Measurements from ENCODE around the gene PDE8B. TPM values are rescaled to one million over a fixed set of nuclear protein-coding genes. Genes with fewer than 3 reads are reported as not detected.

The PDE8B gene
- total RNA-seq, 1 experiment from 2014 or later: 0.86 TPM

- peaks cover 6% of the 10 kb centered on the region; the same call in 1 of the 2 replicates for H3K4me1 ChIP-seq
- no peaks in the 10 kb centered on the region for H3K9me3 ChIP-seq
- no peak overlapping the region for H3K4me3 ChIP-seq (ENCODE audit: low read depth, low read length)
- no peaks in the 10 kb centered on the region for H3K27me3 Mint-ChIP-seq (ENCODE audit: insufficient read depth, unreplicated experiment)
- CTCF ChIA-PET: no interaction called here
- BruUV-seq (replicated peaks): no TSS peak
- DNase-seq: no peak
- TF ChIP-seq CTCF (IDR thresholded peaks at IDR 0.05; ENCODE audit: insufficient read depth in 1 of 2, low read depth in 1 of 2, low read length in 1 of 2, severe bottlenecking in 1 of 2, unreplicated experiment in 1 of 2): no peak
- H3K4me3 Mint-ChIP-seq (ENCODE audit: unreplicated experiment): no peak overlapping the region
- H3K27me3 ChIP-seq (replicated peaks; ENCODE audit: control insufficient read depth, insufficient read depth, low read length): no peaks in the 10 kb centered on the region
- no peak overlapping the region for H3K27ac Mint-ChIP-seq (ENCODE audit: unreplicated experiment)
- intact Hi-C loops (cut with micrococcal nuclease; ENCODE audit: unreplicated experiment): no loop called here
- POLR2A ChIA-PET: no interaction called here
- H3K4me1 Mint-ChIP-seq (ENCODE audit: low read depth, unreplicated experiment): peaks cover 6% of the 10 kb centered on the region
- no peaks in the 10 kb centered on the region for H3K36me3 Mint-ChIP-seq (ENCODE audit: insufficient read depth, unreplicated experiment)
- no peaks in the 10 kb centered on the region for H3K36me3 ChIP-seq (ENCODE audit: control insufficient read depth, insufficient read depth, low read length)
- no peaks in the 10 kb centered on the region for H3K9me3 Mint-ChIP-seq (ENCODE audit: unreplicated experiment)
These were observed 85.4 kb downstream of the PDE8B start for GRCh38 chr5:77295863-77296378.

DNA sequence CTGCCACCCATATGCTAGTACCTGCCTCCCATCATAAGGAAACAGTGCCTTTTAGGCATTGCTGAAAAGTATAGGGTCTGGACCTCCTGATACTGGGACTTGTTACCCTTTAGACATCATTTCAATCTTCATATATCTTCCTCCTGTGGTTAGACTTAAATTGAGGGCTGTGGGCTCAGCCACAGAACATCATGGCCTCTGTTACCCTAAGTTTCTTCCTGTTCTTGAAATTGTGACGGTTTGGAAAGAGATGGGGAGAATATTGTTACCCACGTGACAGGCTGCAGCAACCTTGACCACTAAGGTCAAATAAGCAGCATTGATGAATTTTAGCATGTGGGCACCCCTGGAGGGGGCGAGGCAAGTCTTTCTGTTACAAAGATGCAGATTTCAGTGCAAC lies 87.7 kb downstream of the PDE8B start:
- BruUV-seq (replicated peaks): no TSS peak
- Mint-ChIP-seq H3K4me1 (ENCODE audit: low read depth, unreplicated experiment) (peaks cover 11% of the 10 kb centered on the region), H3K4me3 (ENCODE audit: unreplicated experiment) (no peak overlapping the region), H3K27ac (ENCODE audit: unreplicated experiment) (no peak overlapping the region), H3K36me3 (ENCODE audit: insufficient read depth, unreplicated experiment) (no peaks in the 10 kb centered on the region), H3K9me3 (ENCODE audit: unreplicated experiment) (no peaks in the 10 kb centered on the region), H3K27me3 (ENCODE audit: insufficient read depth, unreplicated experiment) (no peaks in the 10 kb centered on the region)
- no peak for DNase-seq
- Histone ChIP-seq H3K9me3 (no peaks in the 10 kb centered on the region), H3K36me3 (ENCODE audit: control insufficient read depth, insufficient read depth, low read length) (no peaks in the 10 kb centered on the region), H3K4me3 (ENCODE audit: low read depth, low read length) (no peak overlapping the region), H3K4me1 (peaks cover 6% of the 10 kb centered on the region; the same call in 1 of the 2 replicates), H3K27me3 (replicated peaks; ENCODE audit: control insufficient read depth, insufficient read depth, low read length) (no peaks in the 10 kb centered on the region)
- TF ChIP-seq CTCF (IDR thresholded peaks at IDR 0.05; ENCODE audit: insufficient read depth in 1 of 2, low read depth in 1 of 2, low read length in 1 of 2, severe bottlenecking in 1 of 2, unreplicated experiment in 1 of 2): no peak
- CTCF ChIA-PET: no interaction called here
- POLR2A ChIA-PET: no interaction called here
- intact Hi-C loops (cut with micrococcal nuclease; ENCODE audit: unreplicated experiment): no loop called here

DNA sequence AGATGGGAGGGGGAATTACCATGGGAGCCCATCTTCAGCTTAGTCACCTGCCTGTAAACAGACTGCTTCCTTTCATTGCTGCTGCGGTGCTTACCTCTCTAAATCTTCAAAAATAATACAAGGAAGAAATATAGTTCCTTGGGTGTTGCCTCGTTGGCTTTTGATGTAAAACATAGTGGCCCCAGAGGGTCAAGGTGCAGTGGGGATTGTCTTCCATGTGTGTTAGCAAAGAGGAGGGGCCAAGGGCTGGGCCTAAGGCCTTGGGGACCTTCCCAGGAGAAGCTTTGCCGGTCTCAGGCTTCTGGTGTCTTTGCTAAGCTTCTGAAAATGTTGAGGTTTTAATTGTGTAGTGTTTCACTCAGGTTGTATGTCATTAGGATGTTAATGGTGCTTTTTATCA lies 90.0 kb downstream of the PDE8B start:
- no peak for TF ChIP-seq CTCF (IDR thresholded peaks at IDR 0.05; ENCODE audit: insufficient read depth in 1 of 2, low read depth in 1 of 2, low read length in 1 of 2, severe bottlenecking in 1 of 2, unreplicated experiment in 1 of 2)
- no peak overlapping the region for H3K27ac Mint-ChIP-seq (ENCODE audit: unreplicated experiment)
- no peaks in the 10 kb centered on the region for H3K9me3 Mint-ChIP-seq (ENCODE audit: unreplicated experiment)
- no peaks in the 10 kb centered on the region for H3K36me3 Mint-ChIP-seq (ENCODE audit: insufficient read depth, unreplicated experiment)
- H3K4me3 ChIP-seq (ENCODE audit: low read depth, low read length): no peak overlapping the region
- ChIA-PET CTCF (no interaction called here), POLR2A (no interaction called here)
- intact Hi-C loops (cut with micrococcal nuclease; ENCODE audit: unreplicated experiment): no loop called here
- H3K4me1 Mint-ChIP-seq (ENCODE audit: low read depth, unreplicated experiment): peaks cover 11% of the 10 kb centered on the region
- no peak for DNase-seq
- H3K27me3 ChIP-seq (replicated peaks; ENCODE audit: control insufficient read depth, insufficient read depth, low read length): no peaks in the 10 kb centered on the region
- H3K27me3 Mint-ChIP-seq (ENCODE audit: insufficient read depth, unreplicated experiment): no peaks in the 10 kb centered on the region
- H3K9me3 ChIP-seq: no peaks in the 10 kb centered on the region
- no TSS peak for BruUV-seq (replicated peaks)
- no peak overlapping the region for H3K4me3 Mint-ChIP-seq (ENCODE audit: unreplicated experiment)
- H3K36me3 ChIP-seq (ENCODE audit: control insufficient read depth, insufficient read depth, low read length): no peaks in the 10 kb centered on the region
- H3K4me1 ChIP-seq: peaks cover 6% of the 10 kb centered on the region; the same call in 1 of the 2 replicates

Data from Caco-2 (cell line).